ENCODE results near the gene SCN1A. TPM values are rescaled to one million over a fixed set of nuclear protein-coding genes. Genes with fewer than 3 reads are reported as not detected.

Gene SCN1A
- total RNA-seq: 26.9 TPM
- long read RNA-seq, partial matches to known transcripts: 3 of 8 reads
- long read RNA-seq, other reads (novel, unspliced or antisense): 4 of 8 reads

DNA sequence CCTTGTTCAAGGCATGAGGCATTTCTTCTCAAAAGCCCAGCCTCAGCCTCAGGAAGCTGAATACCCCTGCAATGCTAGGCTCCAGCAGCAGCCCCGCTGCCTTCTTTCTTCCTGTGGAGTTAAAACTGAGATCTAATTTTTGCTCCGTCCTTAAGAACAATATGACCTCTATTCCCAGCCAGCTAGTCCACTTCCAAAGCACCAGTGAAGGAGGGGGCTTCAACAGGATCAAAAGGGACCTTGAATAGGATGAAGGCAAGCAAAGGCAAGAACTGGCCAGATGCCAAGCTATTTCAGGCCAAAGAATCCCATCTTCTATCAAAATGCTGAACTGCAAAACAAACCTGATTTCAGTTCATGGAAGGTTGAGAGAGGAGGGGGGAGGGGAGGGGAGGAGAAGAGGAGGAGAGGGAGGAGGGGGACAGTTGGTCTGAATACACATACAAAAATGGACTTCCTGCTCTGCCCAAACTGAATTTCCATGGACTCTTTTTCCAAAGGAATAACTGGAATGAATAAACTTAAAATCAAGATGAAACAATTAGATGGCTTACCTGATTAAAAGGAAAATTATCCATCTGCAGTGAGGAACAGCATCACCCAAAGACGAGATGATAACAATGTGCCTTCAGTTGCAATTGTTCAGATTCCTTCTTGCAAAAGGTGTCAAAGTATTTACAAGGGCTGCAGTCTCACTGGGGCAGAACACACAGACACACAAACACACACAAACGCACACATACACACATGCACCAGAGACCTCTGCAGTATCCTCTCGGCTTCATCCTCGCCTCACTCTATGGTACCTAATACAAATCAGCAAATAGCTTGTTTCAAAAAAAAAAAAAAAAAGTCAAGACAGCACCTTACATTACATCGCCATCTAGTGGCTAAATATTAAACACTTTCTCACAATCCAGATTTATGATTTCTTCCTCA, at the start of gene SCN1A:
TSS of gene SCN1A (minus strand) at position 804 of the 939 bp plus-strand sequence. CDS start 54,399 bp downstream, outside the sequence.
- TF ChIP-seq, protein P1, sequence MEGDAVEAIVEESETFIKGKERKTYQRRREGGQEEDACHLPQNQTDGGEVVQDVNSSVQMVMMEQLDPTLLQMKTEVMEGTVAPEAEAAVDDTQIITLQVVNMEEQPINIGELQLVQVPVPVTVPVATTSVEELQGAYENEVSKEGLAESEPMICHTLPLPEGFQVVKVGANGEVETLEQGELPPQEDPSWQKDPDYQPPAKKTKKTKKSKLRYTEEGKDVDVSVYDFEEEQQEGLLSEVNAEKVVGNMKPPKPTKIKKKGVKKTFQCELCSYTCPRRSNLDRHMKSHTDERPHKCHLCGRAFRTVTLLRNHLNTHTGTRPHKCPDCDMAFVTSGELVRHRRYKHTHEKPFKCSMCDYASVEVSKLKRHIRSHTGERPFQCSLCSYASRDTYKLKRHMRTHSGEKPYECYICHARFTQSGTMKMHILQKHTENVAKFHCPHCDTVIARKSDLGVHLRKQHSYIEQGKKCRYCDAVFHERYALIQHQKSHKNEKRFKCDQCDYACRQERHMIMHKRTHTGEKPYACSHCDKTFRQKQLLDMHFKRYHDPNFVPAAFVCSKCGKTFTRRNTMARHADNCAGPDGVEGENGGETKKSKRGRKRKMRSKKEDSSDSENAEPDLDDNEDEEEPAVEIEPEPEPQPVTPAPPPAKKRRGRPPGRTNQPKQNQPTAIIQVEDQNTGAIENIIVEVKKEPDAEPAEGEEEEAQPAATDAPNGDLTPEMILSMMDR (IDR thresholded peaks at IDR 0.05): peak; percentile 69
- ATAC-seq (peak; percentile 65), DNase-seq (no peak)
- Histone ChIP-seq H3K27ac (peak within 1 kb of the TSS; percentile 32), H3K9me3 (no peaks in the 10 kb centered on the region), H3K4me3 (peak within 1 kb of the TSS; percentile 40), H3K27me3 (peaks cover 3% of the 10 kb centered on the region), H3K4me1 (no peaks in the 10 kb centered on the region), H3K36me3 (no peaks in the 10 kb centered on the region)
- intact Hi-C loops (cut with DNase I): no loop called here

DNA sequence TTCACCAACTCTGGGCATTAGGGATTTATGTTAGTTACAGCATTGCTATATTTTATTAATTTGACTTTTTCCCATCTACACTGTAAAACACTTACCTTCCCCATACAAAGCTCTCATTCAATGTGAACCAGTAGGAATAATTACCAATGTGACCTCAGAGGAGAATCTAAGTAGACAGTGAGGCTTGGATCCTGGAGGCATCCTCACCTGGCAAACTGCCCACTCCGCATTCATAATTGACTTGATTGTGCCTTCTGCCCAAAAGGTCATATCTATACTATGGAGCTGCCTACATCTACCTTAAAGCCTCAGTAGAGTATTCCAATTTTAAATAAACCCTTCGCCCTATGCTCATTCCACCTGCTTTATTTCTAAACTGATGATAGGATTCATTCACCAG, 45.4 kb upstream of the SCN1A start:
- TF ChIP-seq, protein P1 (IDR thresholded peaks at IDR 0.05): no peak
- Histone ChIP-seq H3K9me3 (no peaks in the 10 kb centered on the region), H3K27ac (no peak overlapping the region), H3K27me3 (no peaks in the 10 kb centered on the region), H3K4me3 (no peak overlapping the region), H3K36me3 (no peaks in the 10 kb centered on the region), H3K4me1 (no peaks in the 10 kb centered on the region)
- no peak for ATAC-seq
- intact Hi-C loops (cut with DNase I): no loop called here
- no peak for DNase-seq

GRCh38 chr2:166171216-166171615, 43.4 kb upstream of the SCN1A start:
- Histone ChIP-seq H3K9me3 (no peaks in the 10 kb centered on the region), H3K36me3 (no peaks in the 10 kb centered on the region), H3K4me1 (no peaks in the 10 kb centered on the region), H3K27ac (no peak overlapping the region), H3K4me3 (no peak overlapping the region), H3K27me3 (no peaks in the 10 kb centered on the region)
- ATAC-seq (no peak), DNase-seq (no peak)
- intact Hi-C loops (cut with DNase I): no loop called here
- TF ChIP-seq, protein P1 (IDR thresholded peaks at IDR 0.05): no peak

DNA sequence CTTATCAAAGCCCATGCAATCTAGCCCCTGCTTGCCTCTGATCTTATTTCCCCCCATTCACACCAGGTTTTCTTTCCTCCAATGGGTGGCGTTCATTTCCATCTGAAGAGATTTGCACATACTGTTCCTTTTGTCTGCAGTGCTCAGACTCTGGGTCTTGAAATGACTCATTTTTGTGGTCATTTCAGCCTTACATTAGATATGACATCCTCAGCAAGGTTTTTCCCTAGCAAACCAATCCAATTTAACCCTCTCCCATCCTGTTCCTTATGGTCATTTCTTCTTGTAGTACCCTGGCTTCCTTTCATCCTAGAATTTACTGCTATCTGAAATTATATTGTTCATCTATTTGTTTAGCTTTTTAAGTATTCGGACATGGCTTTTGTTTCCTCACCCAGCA, 42.5 kb upstream of the SCN1A start:
- H3K4me3 ChIP-seq: no peak overlapping the region
- H3K36me3 ChIP-seq: no peaks in the 10 kb centered on the region
- no peak for DNase-seq
- intact Hi-C loops (cut with DNase I): no loop called here
- H3K4me1 ChIP-seq: no peaks in the 10 kb centered on the region
- TF ChIP-seq, protein P1 (IDR thresholded peaks at IDR 0.05): no peak
- no peak for ATAC-seq
- no peaks in the 10 kb centered on the region for H3K9me3 ChIP-seq
- no peak overlapping the region for H3K27ac ChIP-seq
- H3K27me3 ChIP-seq: no peaks in the 10 kb centered on the region

DNA sequence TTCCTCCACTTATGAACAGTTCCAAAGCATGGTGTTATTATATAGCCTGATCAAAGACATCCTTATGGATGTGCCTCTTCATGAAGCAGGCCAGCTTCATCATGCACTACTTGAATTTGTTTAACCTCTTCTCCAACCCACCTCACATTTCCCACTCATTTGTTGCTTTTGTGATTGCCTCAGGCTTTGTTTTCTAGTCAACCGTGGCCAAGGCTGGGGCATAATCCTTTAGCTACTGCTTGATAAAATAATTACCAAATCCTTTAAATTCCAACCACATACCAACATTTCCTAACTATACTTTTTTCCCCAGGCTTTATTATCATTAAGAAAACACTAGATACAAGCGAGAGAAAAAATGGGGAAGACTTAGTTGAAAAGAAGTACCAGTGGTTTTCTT, 39.6 kb upstream of the SCN1A start:
- ATAC-seq (no peak), DNase-seq (no peak)
- H3K36me3 ChIP-seq: no peaks in the 10 kb centered on the region
- TF ChIP-seq, protein P1 (IDR thresholded peaks at IDR 0.05): no peak
- H3K4me1 ChIP-seq: no peaks in the 10 kb centered on the region
- no peak overlapping the region for H3K4me3 ChIP-seq
- H3K27ac ChIP-seq: no peak overlapping the region
- H3K27me3 ChIP-seq: no peaks in the 10 kb centered on the region
- H3K9me3 ChIP-seq: no peaks in the 10 kb centered on the region
- intact Hi-C loops (cut with DNase I): no loop called here

Measured in upper lobe of right lung (tissue), 1 donor.